BJ (cell line): ENCODE data around the gene SLC38A10. TPM values are rescaled to one million over a fixed set of nuclear protein-coding genes. Genes with fewer than 3 reads are reported as not detected.

Source experiments
- CTCF ChIA-PET: fragments of 350-600 bp; formaldehyde crosslinking; extraction: SDS; loops from one replicate; lab custom pipeline; 2021; ENCODE audit warnings: antibody characterized with exemption, inconsistent platforms; lab: Yijun Ruan, JAX
- POLR2A ChIA-PET: fragments of 300-600 bp; sonication (Branson Sonifier 250); formaldehyde crosslinking; extraction: SDS; loops from one replicate; lab custom pipeline; 2021; ENCODE audit warnings: antibody characterized with exemption; lab: Charles Lee
- DNase-seq: peaks from one replicate; pipeline ENCODE4 v3.0.0-alpha.2; 2011; ENCODE audit warnings: low read depth
- H3K27me3 ChIP-seq: 2 replicates; pipeline ENCODE4 v1.6.0; 2011; ENCODE audit warnings: low read length; ENCODE audit not compliant: control insufficient read depth, insufficient read depth
- H3K36me3 ChIP-seq: 2 replicates; pipeline ENCODE4 v1.5.1; 2011; ENCODE audit warnings: low read length; ENCODE audit not compliant: control insufficient read depth, insufficient read depth
- H3K4me3 ChIP-seq: 2 replicates; pipeline ENCODE4 v1.5.1; 2011; ENCODE audit warnings: low read depth, mild to moderate bottlenecking, control low read depth, low read length
- CTCF ChIP-seq: IDR thresholded peaks from 2 replicates; pipeline ENCODE4 v1.5.1; 2011; ENCODE audit warnings: low read depth, mild to moderate bottlenecking, control low read depth, inconsistent platforms, low read length, moderate library complexity; ENCODE audit not compliant: insufficient read depth
- polyA plus RNA-seq: library from polyadenylated mRNA; depleted of rRNA; stranded (reverse); fragments of >200 nt; gene quantifications from 2 replicates; pipeline ENCODE4 v1.2.3, GENCODE V29; 2011

The SLC38A10 gene
- polyA plus RNA-seq, 1 experiment = 55.4 TPM

- ChIA-PET POLR2A (no interaction called here), CTCF (interaction anchor here (0.7 to 2.2 kb wide), 2 partner anchors 35 to 195 kb away, joined by 3 to 9 read pairs; no protein-coding TSS in a partner anchor)
- no peaks in the 10 kb centered on the region for H3K27me3 ChIP-seq
- no peak for TF ChIP-seq CTCF
- no peak overlapping the region for H3K4me3 ChIP-seq
- no peak for DNase-seq
- H3K36me3 ChIP-seq = peaks cover 16% of the 10 kb centered on the region
Observed at GRCh38 chr17:81290230-81290629, 4.9 kb downstream of the SLC38A10 start.

- CTCF ChIA-PET = interaction anchor here (2.2 kb wide), 1 partner anchor 195 kb away, joined by 9 read pairs; no protein-coding TSS in a partner anchor
- no peak overlapping the region for H3K4me3 ChIP-seq
- POLR2A ChIA-PET = no interaction called here
- DNase-seq = no peak
- TF ChIP-seq CTCF = no peak
- H3K27me3 ChIP-seq = no peaks in the 10 kb centered on the region
- peaks cover 16% of the 10 kb centered on the region for H3K36me3 ChIP-seq
Observed at GRCh38 chr17:81289627-81290026, 5.5 kb downstream of the SLC38A10 start.

DNA sequence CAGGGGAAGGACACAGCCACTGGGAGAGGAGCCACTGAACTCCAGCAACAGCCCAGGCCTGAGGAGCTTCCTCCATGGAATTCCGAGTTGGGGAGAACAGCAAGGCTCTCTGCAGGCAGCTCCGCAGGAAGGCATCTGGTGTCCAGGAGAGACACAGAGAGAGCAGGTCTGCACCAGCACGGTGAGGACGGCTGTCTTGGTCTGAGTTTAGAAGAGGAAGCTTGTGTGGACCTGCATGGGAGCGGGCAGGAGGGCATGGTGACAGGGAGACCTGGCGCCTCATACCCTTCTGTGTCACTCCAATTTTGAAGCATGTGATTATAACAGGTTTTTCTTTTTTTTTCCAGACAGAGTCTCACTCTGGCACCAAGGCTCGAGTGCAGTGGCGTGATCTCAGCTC is 6.4 kb downstream of the SLC38A10 start:
- peaks cover 16% of the 10 kb centered on the region for H3K36me3 ChIP-seq

GRCh38 chr17:81287741-81288430 is 7.2 kb downstream of the SLC38A10 start:
- ChIA-PET CTCF (interaction anchor here (0.7 kb wide), 1 partner anchor 197 kb away, joined by 3 read pairs; no protein-coding TSS in a partner anchor), POLR2A (no interaction called here)
- DNase-seq = no peak
- Histone ChIP-seq H3K36me3 (peaks cover 19% of the 10 kb centered on the region), H3K4me3 (no peak overlapping the region), H3K27me3 (no peaks in the 10 kb centered on the region)
- TF ChIP-seq CTCF = no peak

More for the DNA sequence above, 6.4 kb downstream of the SLC38A10 start:
- ChIA-PET CTCF (interaction anchor here (0.7 to 2.2 kb wide), 4 partner anchors 36 to 196 kb away, joined by 3 to 9 read pairs (median 3); no protein-coding TSS in a partner anchor), POLR2A (no interaction called here)
- TF ChIP-seq CTCF = no peak
- DNase-seq = no peak
- Histone ChIP-seq H3K27me3 (no peaks in the 10 kb centered on the region), H3K4me3 (no peak overlapping the region)

GRCh38 chr17:81287152-81287551 is 8.0 kb downstream of the SLC38A10 start:
- TF ChIP-seq CTCF = no peak
- DNase-seq = no peak
- Histone ChIP-seq H3K36me3 (peaks cover 24% of the 10 kb centered on the region), H3K27me3 (no peaks in the 10 kb centered on the region), H3K4me3 (no peak overlapping the region)
- ChIA-PET CTCF (interaction anchor here (0.7 to 1.0 kb wide), 2 partner anchors 9 to 197 kb away, joined by 3 read pairs; no protein-coding TSS in a partner anchor), POLR2A (no interaction called here)
